GM23338 (cell line): ENCODE measurements around the gene RAB11A. TPM values are rescaled to one million over a fixed set of nuclear protein-coding genes. Genes with fewer than 3 reads are reported as not detected.

ENCODE experiments used
- ATAC-seq: fragments of 200-7000 bp; cut with Tn5 transposase; 3 replicates; pipeline ENCODE4 v1.9.1; 2020
- DNase-seq: peaks from one replicate; pipeline ENCODE4 v3.0.0-alpha.2; 2015; ENCODE audit warnings: low spot score
- H2AFZ ChIP-seq: fragments of 200-600 bp; sonication (generic); 2 replicates; pipeline ENCODE4 v1.8.0; 2016; ENCODE audit warnings: antibody characterized with exemption, mild to moderate bottlenecking, moderate library complexity
- H3F3A ChIP-seq: fragments of 200-600 bp; sonication (generic); replicated peaks from 2 replicates; pipeline ENCODE4 v1.8.0; 2017; ENCODE audit warnings: antibody characterized with exemption, mixed run types, low read depth
- H3K27ac ChIP-seq: fragments of 200-600 bp; sonication (generic); 2 replicates; pipeline ENCODE4 v1.6.1; 2016; ENCODE audit warnings: low read depth
- H3K27me3 ChIP-seq: fragments of 200-600 bp; sonication (generic); 2 replicates; pipeline ENCODE4 v1.8.0; 2016; ENCODE audit warnings: mild to moderate bottlenecking, mixed run types, moderate library complexity; ENCODE audit not compliant: insufficient read depth
- H3K36me3 ChIP-seq: fragments of 200-600 bp; sonication (generic); 2 replicates; pipeline ENCODE4 v1.8.0; 2016; ENCODE audit warnings: mild to moderate bottlenecking; ENCODE audit not compliant: insufficient read depth
- H3K4me1 ChIP-seq: fragments of 200-600 bp; sonication (generic); 2 replicates; pipeline ENCODE4 v1.8.0; 2016; ENCODE audit warnings: mild to moderate bottlenecking, moderate library complexity; ENCODE audit not compliant: insufficient read depth
- H3K4me2 ChIP-seq: fragments of 200-600 bp; sonication (generic); 2 replicates; pipeline ENCODE4 v1.7.1; 2017; ENCODE audit warnings: mixed run types
- H3K4me3 ChIP-seq: fragments of 200-600 bp; sonication (generic); 2 replicates; pipeline ENCODE4 v1.6.1; 2016; ENCODE audit warnings: mixed run types
- H3K79me2 ChIP-seq: fragments of 200-600 bp; sonication (generic); replicated peaks from 2 replicates; pipeline ENCODE4 v1.8.0; 2017; ENCODE audit warnings: mild to moderate bottlenecking; ENCODE audit not compliant: insufficient read depth
- H3K9me2 ChIP-seq: fragments of 200-600 bp; sonication (generic); 2 replicates; pipeline ENCODE4 v1.8.0; 2017; ENCODE audit not compliant: insufficient read depth
- H4K20me1 ChIP-seq: fragments of 200-600 bp; sonication (generic); replicated peaks from 2 replicates; pipeline ENCODE4 v1.8.0; 2017; ENCODE audit warnings: mild to moderate bottlenecking; ENCODE audit not compliant: insufficient read depth
- H3K27ac Mint-ChIP-seq: 2 replicates; pipeline ENCODE4 v1.8.0; 2020; ENCODE audit warnings: inconsistent platforms, mild to moderate bottlenecking, moderate library complexity, mixed read lengths
- H3K27me3 Mint-ChIP-seq: 3 replicates; pipeline ENCODE4 v1.8.0; 2022; ENCODE audit warnings: low read depth, mild to moderate bottlenecking, moderate library complexity, mixed read lengths, inconsistent platforms; ENCODE audit not compliant: insufficient read depth, poor library complexity
- H3K36me3 Mint-ChIP-seq: 3 replicates; pipeline ENCODE4 v1.8.0; 2021; ENCODE audit warnings: low read depth, mild to moderate bottlenecking, inconsistent platforms, moderate library complexity, mixed read lengths
- H3K4me1 Mint-ChIP-seq: 3 replicates; pipeline ENCODE4 v1.8.0; 2020; ENCODE audit warnings: mild to moderate bottlenecking, inconsistent platforms, mixed read lengths
- H3K4me3 Mint-ChIP-seq: 3 replicates; pipeline ENCODE4 v1.8.0; 2021; ENCODE audit warnings: moderate library complexity, mild to moderate bottlenecking, inconsistent platforms, mixed read lengths
- H3K9me3 Mint-ChIP-seq: 3 replicates; pipeline ENCODE4 v1.8.0; 2020; ENCODE audit warnings: moderate library complexity, mild to moderate bottlenecking, inconsistent platforms, mixed read lengths
- CREB1 ChIP-seq: fragments of 250-450 bp; sonication (Bioruptor Pico); IDR thresholded peaks from 2 replicates; pipeline ENCODE4 v1.5.0; 2020; ENCODE audit warnings: low read depth, mild to moderate bottlenecking, moderate library complexity
- CTCF ChIP-seq, 2 experiments: fragments of 200-600 bp in 1 of 2; sonication (generic) in 1 of 2; conservative IDR thresholded peaks; 2 replicates each; pipeline versions ENCODE4 v1.5.1 to v1.6.1; 2016 to 2017; ENCODE audit warnings: antibody characterized with exemption in 2 of 2, low read depth in 2 of 2, mild to moderate bottlenecking in 2 of 2, moderate library complexity in 1 of 2
- ETS1 ChIP-seq: IDR thresholded peaks from 2 replicates; pipeline ENCODE4 v1.6.1; 2016; ENCODE audit warnings: antibody characterized with exemption
- EZH2 ChIP-seq: fragments of 200-600 bp; sonication (generic); IDR thresholded peaks from one replicate; pipeline ENCODE4 v1.8.0; 2017; ENCODE audit warnings: antibody characterized with exemption, mild to moderate bottlenecking, low read depth; ENCODE audit not compliant: unreplicated experiment
- EZH2phosphoT487 ChIP-seq: fragments of 200-600 bp; sonication (generic); IDR thresholded peaks from one replicate; pipeline ENCODE4 v1.8.1; 2018; ENCODE audit warnings: antibody characterized with exemption; ENCODE audit not compliant: unreplicated experiment
- JUNB ChIP-seq: IDR thresholded peaks from one replicate; pipeline ENCODE4 v1.6.1; 2016; ENCODE audit warnings: antibody characterized with exemption; ENCODE audit not compliant: unreplicated experiment
- NANOG ChIP-seq: IDR thresholded peaks from 2 replicates; pipeline ENCODE4 v1.6.1; 2016; ENCODE audit warnings: antibody characterized with exemption, borderline replicate concordance
- POLR2AphosphoS5 ChIP-seq: IDR thresholded peaks from 2 replicates; pipeline ENCODE4 v1.6.1; 2016; ENCODE audit warnings: antibody characterized with exemption, low read depth
- REST ChIP-seq: IDR thresholded peaks from one replicate; pipeline ENCODE4 v1.6.1; 2018; ENCODE audit warnings: antibody characterized with exemption; ENCODE audit not compliant: unreplicated experiment
- STAT1 ChIP-seq: IDR thresholded peaks from one replicate; pipeline ENCODE4 v1.6.1; 2016; ENCODE audit warnings: antibody characterized with exemption; ENCODE audit not compliant: unreplicated experiment
- ZNF114 ChIP-seq: fragments of 250-450 bp; sonication (Bioruptor Pico); IDR thresholded peaks from 2 replicates; pipeline ENCODE4 v1.5.0; 2020; ENCODE audit warnings: mild to moderate bottlenecking, moderate library complexity
- ZNF331 ChIP-seq: fragments of 250-450 bp; sonication (Bioruptor Pico); IDR thresholded peaks from 2 replicates; pipeline ENCODE4 v1.5.0; 2020; ENCODE audit warnings: low read depth, mild to moderate bottlenecking, moderate library complexity
- ZNF462 ChIP-seq: fragments of 250-450 bp; sonication (Bioruptor Pico); IDR thresholded peaks from 2 replicates; pipeline ENCODE4 v1.5.0; 2020; ENCODE audit warnings: mild to moderate bottlenecking, moderate library complexity
- polyA plus RNA-seq: library from polyadenylated mRNA; unstranded; fragments of >200 nt; fragmentation: Nextera tagmentation; extraction: Ambion mirVana; gene quantifications from 2 replicates; pipeline ENCODE4 v1.2.1, GENCODE V29; 2016
- total RNA-seq: library from RNA; depleted of rRNA; stranded (reverse); fragments of >200 nt; shearing (Covaris generic); gene quantifications from 2 replicates; pipeline ENCODE4 v1.2.3, GENCODE V29; 2014

RAB11A gene
- total and polyA plus RNA-seq, 2 experiments from 2014 or later: 251 to 369 TPM

- TF ChIP-seq ETS1: no peak
- no peak for TF ChIP-seq NANOG
- no peak for TF ChIP-seq JUNB
- TF ChIP-seq POLR2AphosphoS5: no peak
- no peak for TF ChIP-seq CTCF (conservative IDR thresholded peaks at IDR 0.05; ENCODE audit: low read depth in 2 of 2)
- no peak for TF ChIP-seq REST
- no peak for TF ChIP-seq STAT1
- no peak for TF ChIP-seq CREB1 (CRISPR knock-in tag)
- no peak for TF ChIP-seq EZH2phosphoT487
- TF ChIP-seq ZNF114 (CRISPR knock-in tag): no peak
- no peak for TF ChIP-seq ZNF331 (CRISPR knock-in tag)
Observed at GRCh38 chr15:65845826-65846519, 23.3 kb upstream of the RAB11A start (continued).

GRCh38 chr15:65847989-65848388 lies 21.3 kb upstream of the RAB11A start:
- Histone ChIP-seq H2AFZ (no peak overlapping the region), H3F3A (no peaks in the 10 kb centered on the region), H3K4me1 (no peaks in the 10 kb centered on the region)
- no peak for TF ChIP-seq ZNF114 (CRISPR knock-in tag)
- TF ChIP-seq ZNF462 (CRISPR knock-in tag): no peak
- no peak for TF ChIP-seq EZH2
- no peak for TF ChIP-seq NANOG

More at GRCh38 chr15:65847989-65848388, 21.3 kb upstream of the RAB11A start:
- Histone ChIP-seq H3K9me2 (no peaks in the 10 kb centered on the region), H3K36me3 (no peaks in the 10 kb centered on the region), H3K4me3 (no peak overlapping the region), H3K4me2 (no peak overlapping the region), H3K27ac (no peak overlapping the region), H3K79me2 (no peaks in the 10 kb centered on the region), H3K27me3 (no peaks in the 10 kb centered on the region), H4K20me1 (no peaks in the 10 kb centered on the region)
- H3K4me1 Mint-ChIP-seq: no peaks in the 10 kb centered on the region
- no peaks in the 10 kb centered on the region for H3K36me3 Mint-ChIP-seq
- H3K4me3 Mint-ChIP-seq: no peak overlapping the region
- ATAC-seq: no peak
- H3K27me3 Mint-ChIP-seq: no peaks in the 10 kb centered on the region
- H3K27ac Mint-ChIP-seq: no peak overlapping the region
- no peak for DNase-seq
- no peaks in the 10 kb centered on the region for H3K9me3 Mint-ChIP-seq
